ENCODE data around the gene RSPH3. TPM values are rescaled to one million over a fixed set of nuclear protein-coding genes. Genes with fewer than 3 reads are reported as not detected.

RSPH3 gene
- total and polyA plus RNA-seq, 2 of the 13 experiments (the other 11 are each of a cell fraction or from before 2014, with no cell fraction given), result 1.3 to 3.5 TPM

DNA sequence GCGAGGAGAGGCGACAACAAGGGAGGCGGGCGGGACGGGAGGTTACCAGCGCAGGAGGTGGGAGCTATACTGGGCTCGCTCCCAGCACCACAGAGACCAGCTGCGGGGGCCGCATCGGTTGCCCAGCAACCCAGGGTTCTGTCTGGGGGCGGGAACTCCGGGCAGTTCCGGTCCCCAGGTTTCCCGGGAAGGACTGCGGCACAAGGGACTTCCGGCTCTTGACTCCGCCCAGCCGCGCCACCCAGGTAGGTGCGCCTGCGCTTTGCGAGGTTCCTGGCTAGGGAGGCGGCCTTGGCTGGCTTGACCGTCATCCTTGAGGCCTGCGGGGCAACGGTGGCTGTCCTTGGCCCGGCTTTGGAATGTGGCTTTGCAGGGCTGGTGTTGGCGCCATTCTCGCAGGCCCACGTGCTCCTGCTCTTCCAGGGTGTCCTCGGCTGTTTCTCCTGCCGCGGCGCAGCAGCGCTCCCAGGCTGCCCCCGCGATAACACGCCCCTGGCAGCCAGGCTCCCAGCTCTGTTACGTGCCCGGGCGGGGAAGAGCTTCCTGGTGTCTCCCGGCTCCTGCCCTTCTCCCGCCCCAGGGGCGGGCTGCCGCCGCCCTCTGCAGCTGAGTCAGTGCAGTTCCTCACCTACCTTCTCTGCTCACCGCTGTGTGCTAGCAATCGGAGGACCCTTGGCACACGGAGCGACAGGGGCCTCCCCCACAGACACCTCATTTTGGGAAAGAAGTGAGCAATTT is at the start of gene RSPH3 (continued):
- TF ChIP-seq, protein P1, sequence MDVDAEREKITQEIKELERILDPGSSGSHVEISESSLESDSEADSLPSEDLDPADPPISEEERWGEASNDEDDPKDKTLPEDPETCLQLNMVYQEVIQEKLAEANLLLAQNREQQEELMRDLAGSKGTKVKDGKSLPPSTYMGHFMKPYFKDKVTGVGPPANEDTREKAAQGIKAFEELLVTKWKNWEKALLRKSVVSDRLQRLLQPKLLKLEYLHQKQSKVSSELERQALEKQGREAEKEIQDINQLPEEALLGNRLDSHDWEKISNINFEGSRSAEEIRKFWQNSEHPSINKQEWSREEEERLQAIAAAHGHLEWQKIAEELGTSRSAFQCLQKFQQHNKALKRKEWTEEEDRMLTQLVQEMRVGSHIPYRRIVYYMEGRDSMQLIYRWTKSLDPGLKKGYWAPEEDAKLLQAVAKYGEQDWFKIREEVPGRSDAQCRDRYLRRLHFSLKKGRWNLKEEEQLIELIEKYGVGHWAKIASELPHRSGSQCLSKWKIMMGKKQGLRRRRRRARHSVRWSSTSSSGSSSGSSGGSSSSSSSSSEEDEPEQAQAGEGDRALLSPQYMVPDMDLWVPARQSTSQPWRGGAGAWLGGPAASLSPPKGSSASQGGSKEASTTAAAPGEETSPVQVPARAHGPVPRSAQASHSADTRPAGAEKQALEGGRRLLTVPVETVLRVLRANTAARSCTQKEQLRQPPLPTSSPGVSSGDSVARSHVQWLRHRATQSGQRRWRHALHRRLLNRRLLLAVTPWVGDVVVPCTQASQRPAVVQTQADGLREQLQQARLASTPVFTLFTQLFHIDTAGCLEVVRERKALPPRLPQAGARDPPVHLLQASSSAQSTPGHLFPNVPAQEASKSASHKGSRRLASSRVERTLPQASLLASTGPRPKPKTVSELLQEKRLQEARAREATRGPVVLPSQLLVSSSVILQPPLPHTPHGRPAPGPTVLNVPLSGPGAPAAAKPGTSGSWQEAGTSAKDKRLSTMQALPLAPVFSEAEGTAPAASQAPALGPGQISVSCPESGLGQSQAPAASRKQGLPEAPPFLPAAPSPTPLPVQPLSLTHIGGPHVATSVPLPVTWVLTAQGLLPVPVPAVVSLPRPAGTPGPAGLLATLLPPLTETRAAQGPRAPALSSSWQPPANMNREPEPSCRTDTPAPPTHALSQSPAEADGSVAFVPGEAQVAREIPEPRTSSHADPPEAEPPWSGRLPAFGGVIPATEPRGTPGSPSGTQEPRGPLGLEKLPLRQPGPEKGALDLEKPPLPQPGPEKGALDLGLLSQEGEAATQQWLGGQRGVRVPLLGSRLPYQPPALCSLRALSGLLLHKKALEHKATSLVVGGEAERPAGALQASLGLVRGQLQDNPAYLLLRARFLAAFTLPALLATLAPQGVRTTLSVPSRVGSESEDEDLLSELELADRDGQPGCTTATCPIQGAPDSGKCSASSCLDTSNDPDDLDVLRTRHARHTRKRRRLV (CRISPR knock-in tag; IDR thresholded peaks at IDR 0.05), result peak; percentile 84
- TF ChIP-seq DMAP1 (CRISPR knock-in tag; IDR thresholded peaks at IDR 0.05) (peak; percentile 100), ZNF382 (CRISPR knock-in tag; IDR thresholded peaks at IDR 0.05; ENCODE audit: borderline replicate concordance) (no peak), AHR (CRISPR knock-in tag; IDR thresholded peaks at IDR 0.05) (peak; percentile 93; the same call in 1 of the 2 replicates), GABPB1 (CRISPR knock-in tag; IDR thresholded peaks at IDR 0.05) (peak; percentile 98), ZNF44 (CRISPR knock-in tag; IDR thresholded peaks at IDR 0.05) (peak; percentile 95; the same call in 1 of the 2 replicates), REXO4 (CRISPR knock-in tag; IDR thresholded peaks at IDR 0.05; ENCODE audit: borderline replicate concordance) (peak; percentile 87)
- TF ChIP-seq, protein P2, sequence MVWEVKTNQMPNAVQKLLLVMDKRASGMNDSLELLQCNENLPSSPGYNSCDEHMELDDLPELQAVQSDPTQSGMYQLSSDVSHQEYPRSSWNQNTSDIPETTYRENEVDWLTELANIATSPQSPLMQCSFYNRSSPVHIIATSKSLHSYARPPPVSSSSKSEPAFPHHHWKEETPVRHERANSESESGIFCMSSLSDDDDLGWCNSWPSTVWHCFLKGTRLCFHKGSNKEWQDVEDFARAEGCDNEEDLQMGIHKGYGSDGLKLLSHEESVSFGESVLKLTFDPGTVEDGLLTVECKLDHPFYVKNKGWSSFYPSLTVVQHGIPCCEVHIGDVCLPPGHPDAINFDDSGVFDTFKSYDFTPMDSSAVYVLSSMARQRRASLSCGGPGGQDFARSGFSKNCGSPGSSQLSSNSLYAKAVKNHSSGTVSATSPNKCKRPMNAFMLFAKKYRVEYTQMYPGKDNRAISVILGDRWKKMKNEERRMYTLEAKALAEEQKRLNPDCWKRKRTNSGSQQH (CRISPR knock-in tag; IDR thresholded peaks at IDR 0.05; ENCODE audit: low read depth), result peak; percentile 92
- TF ChIP-seq, protein P3, sequence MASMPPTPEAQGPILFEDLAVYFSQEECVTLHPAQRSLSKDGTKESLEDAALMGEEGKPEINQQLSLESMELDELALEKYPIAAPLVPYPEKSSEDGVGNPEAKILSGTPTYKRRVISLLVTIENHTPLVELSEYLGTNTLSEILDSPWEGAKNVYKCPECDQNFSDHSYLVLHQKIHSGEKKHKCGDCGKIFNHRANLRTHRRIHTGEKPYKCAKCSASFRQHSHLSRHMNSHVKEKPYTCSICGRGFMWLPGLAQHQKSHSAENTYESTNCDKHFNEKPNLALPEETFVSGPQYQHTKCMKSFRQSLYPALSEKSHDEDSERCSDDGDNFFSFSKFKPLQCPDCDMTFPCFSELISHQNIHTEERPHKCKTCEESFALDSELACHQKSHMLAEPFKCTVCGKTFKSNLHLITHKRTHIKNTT (CRISPR knock-in tag; IDR thresholded peaks at IDR 0.05), result no peak
- TF ChIP-seq, protein P4, sequence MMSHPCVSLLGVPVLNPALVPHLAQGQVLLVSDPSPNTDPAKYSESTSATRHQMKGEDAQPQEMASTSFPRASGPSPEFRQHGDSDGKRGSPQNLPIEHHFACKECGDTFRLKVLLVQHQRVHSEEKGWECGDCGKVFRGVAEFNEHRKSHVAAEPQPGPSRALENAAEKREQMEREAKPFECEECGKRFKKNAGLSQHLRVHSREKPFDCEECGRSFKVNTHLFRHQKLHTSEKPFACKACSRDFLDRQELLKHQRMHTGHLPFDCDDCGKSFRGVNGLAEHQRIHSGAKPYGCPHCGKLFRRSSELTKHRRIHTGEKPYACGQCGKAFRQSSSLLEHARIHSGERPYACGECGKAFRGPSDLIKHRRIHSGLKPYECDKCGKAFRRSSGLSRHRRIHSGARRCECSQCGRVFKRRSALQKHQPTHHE (CRISPR knock-in tag; IDR thresholded peaks at IDR 0.05; ENCODE audit: borderline replicate concordance), result peak; percentile 88; the same call in 1 of the 2 replicates
- TF ChIP-seq, protein P5, sequence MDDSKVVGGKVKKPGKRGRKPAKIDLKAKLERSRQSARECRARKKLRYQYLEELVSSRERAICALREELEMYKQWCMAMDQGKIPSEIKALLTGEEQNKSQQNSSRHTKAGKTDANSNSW (CRISPR knock-in tag; IDR thresholded peaks at IDR 0.05; ENCODE audit: borderline replicate concordance), result peak; percentile 90; the same call in 1 of the 2 replicates
- TF ChIP-seq, protein P6, sequence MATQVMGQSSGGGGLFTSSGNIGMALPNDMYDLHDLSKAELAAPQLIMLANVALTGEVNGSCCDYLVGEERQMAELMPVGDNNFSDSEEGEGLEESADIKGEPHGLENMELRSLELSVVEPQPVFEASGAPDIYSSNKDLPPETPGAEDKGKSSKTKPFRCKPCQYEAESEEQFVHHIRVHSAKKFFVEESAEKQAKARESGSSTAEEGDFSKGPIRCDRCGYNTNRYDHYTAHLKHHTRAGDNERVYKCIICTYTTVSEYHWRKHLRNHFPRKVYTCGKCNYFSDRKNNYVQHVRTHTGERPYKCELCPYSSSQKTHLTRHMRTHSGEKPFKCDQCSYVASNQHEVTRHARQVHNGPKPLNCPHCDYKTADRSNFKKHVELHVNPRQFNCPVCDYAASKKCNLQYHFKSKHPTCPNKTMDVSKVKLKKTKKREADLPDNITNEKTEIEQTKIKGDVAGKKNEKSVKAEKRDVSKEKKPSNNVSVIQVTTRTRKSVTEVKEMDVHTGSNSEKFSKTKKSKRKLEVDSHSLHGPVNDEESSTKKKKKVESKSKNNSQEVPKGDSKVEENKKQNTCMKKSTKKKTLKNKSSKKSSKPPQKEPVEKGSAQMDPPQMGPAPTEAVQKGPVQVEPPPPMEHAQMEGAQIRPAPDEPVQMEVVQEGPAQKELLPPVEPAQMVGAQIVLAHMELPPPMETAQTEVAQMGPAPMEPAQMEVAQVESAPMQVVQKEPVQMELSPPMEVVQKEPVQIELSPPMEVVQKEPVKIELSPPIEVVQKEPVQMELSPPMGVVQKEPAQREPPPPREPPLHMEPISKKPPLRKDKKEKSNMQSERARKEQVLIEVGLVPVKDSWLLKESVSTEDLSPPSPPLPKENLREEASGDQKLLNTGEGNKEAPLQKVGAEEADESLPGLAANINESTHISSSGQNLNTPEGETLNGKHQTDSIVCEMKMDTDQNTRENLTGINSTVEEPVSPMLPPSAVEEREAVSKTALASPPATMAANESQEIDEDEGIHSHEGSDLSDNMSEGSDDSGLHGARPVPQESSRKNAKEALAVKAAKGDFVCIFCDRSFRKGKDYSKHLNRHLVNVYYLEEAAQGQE (IDR thresholded peaks at IDR 0.05; ENCODE audit: borderline replicate concordance in 1 of 2, low read depth in 1 of 2, low read length in 2 of 2), result peak in 1 of 2 experiments; percentile 67; a peak in 1 of 4 replicates
